GM12874 (cell line): ENCODE measurements around the gene REL.

Experiments used
- CTCF ChIP-seq: IDR thresholded peaks from 2 replicates; pipeline ENCODE4 v1.5.1; 2011; ENCODE audit warnings: low read depth, mild to moderate bottlenecking, control low read depth, low read length, moderate library complexity; ENCODE audit not compliant: insufficient read depth

The REL gene

DNA sequence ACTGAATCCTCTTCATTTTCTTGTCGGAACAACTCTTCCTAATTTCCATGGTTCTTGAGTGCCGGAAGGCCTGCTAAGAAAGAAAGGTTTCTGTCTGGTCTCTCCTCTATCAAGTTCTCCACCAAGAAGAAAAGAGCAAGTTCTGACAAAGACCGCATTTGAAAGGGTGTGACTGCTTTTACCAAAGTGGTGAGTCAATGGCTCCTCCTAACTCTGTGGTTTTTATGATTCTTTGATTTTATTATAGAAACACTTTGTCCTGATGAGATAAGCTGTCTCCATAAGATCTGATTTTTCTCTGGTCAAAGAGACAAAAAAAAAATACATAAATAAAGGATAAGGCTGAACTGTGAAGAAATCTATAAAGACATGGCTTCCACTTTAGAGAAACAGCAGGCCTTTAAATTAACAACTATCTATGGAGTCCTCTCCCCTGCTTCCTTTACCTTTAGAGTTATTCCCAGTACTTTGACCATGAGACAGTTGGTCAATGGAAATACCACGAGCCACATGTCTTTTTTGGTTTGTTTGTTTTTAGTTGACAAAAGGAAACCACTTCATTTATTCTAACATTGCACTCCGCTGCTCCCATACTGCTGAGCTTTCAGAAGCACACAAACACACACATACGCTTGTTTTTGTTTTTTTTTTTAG lies 67.7 kb downstream of the REL start:
- TF ChIP-seq CTCF: no peak

- no peak for TF ChIP-seq CTCF
Measured at GRCh38 chr2:60954139-60954538, 72.8 kb downstream of the REL start.

- no peak for TF ChIP-seq CTCF
Measured at GRCh38 chr2:60957224-60957623, 75.8 kb downstream of the REL start.

DNA sequence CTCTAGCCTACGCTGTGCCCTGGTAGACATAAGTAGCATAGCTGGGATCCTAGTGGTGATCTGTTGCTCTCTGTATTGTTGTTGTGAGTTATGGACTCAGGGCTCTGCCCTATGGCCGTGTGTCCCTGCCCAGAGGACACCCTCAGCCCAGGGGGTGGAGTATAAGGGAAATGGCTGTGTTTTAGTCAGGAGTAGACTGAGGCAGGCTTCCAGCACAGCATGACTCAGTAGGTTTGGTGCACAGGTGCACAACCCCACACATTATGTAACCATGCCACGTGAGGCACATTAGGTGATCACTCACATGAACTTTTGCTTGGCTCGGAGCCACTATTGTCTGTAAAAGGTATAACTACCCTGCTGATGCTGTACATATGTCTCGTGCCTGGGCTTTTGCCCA lies 76.3 kb downstream of the REL start:
- no peak for TF ChIP-seq CTCF

GRCh38 chr2:60958361-60958760 lies 77.0 kb downstream of the REL start:
- no peak for TF ChIP-seq CTCF

DNA sequence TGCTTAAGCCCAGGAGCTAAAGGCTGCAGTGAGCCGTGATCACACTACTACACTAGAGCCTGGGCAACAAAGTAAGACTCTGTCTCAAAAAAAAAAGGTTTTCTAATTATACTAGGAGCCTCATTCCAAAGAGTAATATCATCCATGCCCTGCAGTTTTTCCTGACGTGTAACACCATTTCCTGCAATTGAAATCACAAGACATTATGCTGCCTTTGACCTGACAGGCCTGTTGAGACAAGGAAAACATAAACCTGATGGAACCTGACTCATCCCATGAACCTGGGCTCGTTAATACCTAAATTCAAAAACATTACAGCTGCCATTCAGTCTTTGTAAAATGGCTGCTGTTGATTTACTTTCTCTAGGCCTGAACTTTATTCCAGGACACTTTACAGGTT lies 77.4 kb downstream of the REL start:
- TF ChIP-seq CTCF: no peak

DNA sequence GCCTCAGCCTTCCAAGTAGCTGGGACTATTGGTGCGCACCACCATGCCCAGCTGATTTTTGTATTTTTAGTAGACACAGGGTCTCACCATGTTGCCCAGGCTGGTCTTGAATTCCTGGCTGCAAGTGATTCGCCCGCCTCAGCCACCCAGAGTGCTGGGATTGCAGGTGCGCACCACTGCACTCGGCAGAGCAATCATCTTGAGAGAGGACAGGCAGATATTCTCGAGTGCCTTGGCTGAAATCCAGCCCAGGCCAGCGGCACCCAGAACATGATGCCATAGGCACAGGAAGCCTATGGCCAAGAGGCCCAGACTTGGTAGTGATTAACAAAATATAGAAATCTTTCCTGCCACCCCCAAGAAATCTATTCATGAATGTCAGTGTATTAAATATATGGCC lies 78.1 kb downstream of the REL start:
- TF ChIP-seq CTCF: no peak
